C4-2B (cell line): ENCODE measurements around the gene HS3ST6.

Experiments
- ZFX ChIP-seq: fragments of 450-650 bp; IDR thresholded peaks from 2 replicates; pipeline ENCODE4 v1.6.1; 2017
- TF ChIP-seq, protein P1 (sequence below): fragments of 450-650 bp; conservative IDR thresholded peaks from 2 replicates; pipeline ENCODE4 v1.5.1; 2017; ENCODE audit warnings: mild to moderate bottlenecking

DNA sequence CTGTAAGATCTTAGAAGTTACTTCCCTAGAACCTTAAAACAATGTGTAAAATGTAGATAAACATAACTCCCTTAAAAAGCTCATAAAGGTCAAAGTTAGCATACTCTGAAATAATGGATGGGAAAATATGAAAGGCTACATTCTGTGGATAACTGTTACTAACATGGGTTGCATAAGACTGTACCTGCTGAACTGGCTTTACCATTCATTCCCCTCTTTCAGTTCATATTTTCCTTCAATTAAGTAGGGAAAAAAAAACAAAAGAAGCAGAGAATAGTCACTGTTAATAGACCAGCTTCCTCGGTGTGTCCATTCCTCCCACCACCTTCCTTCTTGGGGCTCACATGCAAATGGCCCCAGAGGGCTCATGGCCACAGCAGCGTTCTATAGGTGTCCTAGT lies 38.7 kb downstream of the HS3ST6 start:
- TF ChIP-seq, protein P1, sequence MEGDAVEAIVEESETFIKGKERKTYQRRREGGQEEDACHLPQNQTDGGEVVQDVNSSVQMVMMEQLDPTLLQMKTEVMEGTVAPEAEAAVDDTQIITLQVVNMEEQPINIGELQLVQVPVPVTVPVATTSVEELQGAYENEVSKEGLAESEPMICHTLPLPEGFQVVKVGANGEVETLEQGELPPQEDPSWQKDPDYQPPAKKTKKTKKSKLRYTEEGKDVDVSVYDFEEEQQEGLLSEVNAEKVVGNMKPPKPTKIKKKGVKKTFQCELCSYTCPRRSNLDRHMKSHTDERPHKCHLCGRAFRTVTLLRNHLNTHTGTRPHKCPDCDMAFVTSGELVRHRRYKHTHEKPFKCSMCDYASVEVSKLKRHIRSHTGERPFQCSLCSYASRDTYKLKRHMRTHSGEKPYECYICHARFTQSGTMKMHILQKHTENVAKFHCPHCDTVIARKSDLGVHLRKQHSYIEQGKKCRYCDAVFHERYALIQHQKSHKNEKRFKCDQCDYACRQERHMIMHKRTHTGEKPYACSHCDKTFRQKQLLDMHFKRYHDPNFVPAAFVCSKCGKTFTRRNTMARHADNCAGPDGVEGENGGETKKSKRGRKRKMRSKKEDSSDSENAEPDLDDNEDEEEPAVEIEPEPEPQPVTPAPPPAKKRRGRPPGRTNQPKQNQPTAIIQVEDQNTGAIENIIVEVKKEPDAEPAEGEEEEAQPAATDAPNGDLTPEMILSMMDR = no peak
- TF ChIP-seq ZFX = no peak
